WTC11 (cell line): Measurements from ENCODE around the gene TAOK3. TPM values are rescaled to one million over a fixed set of nuclear protein-coding genes. Genes with fewer than 3 reads are reported as not detected.

ENCODE experiments used
- ATF2 ChIP-seq: sonication (generic); formaldehyde crosslinking; IDR thresholded peaks from 2 replicates; pipeline ENCODE4 v1.8.1; 2022; ENCODE audit warnings: low read depth, missing genetic modification reagents, borderline replicate concordance
- CREM ChIP-seq: sonication (generic); formaldehyde crosslinking; IDR thresholded peaks from 2 replicates; pipeline ENCODE4 v1.8.1; 2022; ENCODE audit warnings: mild to moderate bottlenecking, missing genetic modification reagents, moderate library complexity
- EMX1 ChIP-seq: fragments of 250-450 bp; sonication (Bioruptor Pico); IDR thresholded peaks from 2 replicates; pipeline ENCODE4 v1.8.0; 2021; ENCODE audit warnings: mild to moderate bottlenecking
- HMGXB4 ChIP-seq: sonication (generic); formaldehyde crosslinking; IDR thresholded peaks from 2 replicates; pipeline ENCODE4 v1.8.1; 2023; ENCODE audit warnings: mild to moderate bottlenecking, moderate library complexity, missing genetic modification reagents
- NFE2L1 ChIP-seq: sonication (generic); formaldehyde crosslinking; IDR thresholded peaks from 2 replicates; pipeline ENCODE4 v1.8.1; 2023; ENCODE audit warnings: missing genetic modification reagents
- OVOL2 ChIP-seq: fragments of 250-450 bp; sonication (Bioruptor Pico); IDR thresholded peaks from 2 replicates; pipeline ENCODE4 v1.9.0; 2021; ENCODE audit warnings: mild to moderate bottlenecking, borderline replicate concordance
- PRDM15 ChIP-seq: sonication (generic); formaldehyde crosslinking; IDR thresholded peaks from 2 replicates; pipeline ENCODE4 v1.8.0; 2022; ENCODE audit warnings: missing genetic modification reagents
- RELA ChIP-seq: sonication (generic); formaldehyde crosslinking; IDR thresholded peaks from 2 replicates; pipeline ENCODE4 v1.8.1; 2022; ENCODE audit warnings: missing genetic modification reagents, mild to moderate bottlenecking, borderline replicate concordance
- RORB ChIP-seq: fragments of 250-450 bp; sonication (Bioruptor Pico); IDR thresholded peaks from 2 replicates; pipeline ENCODE4 v1.9.0; 2021; ENCODE audit warnings: mild to moderate bottlenecking
- ZBTB21 ChIP-seq: sonication (generic); formaldehyde crosslinking; IDR thresholded peaks from 2 replicates; pipeline ENCODE4 v1.8.1; 2023; ENCODE audit warnings: mild to moderate bottlenecking, missing genetic modification reagents, borderline replicate concordance
- ZNF138 ChIP-seq: sonication (generic); formaldehyde crosslinking; conservative IDR thresholded peaks from 2 replicates; pipeline ENCODE4 v1.8.1; 2022; ENCODE audit warnings: mild to moderate bottlenecking, moderate library complexity, missing genetic modification reagents
- ZNF219 ChIP-seq: sonication (generic); formaldehyde crosslinking; IDR thresholded peaks from 2 replicates; pipeline ENCODE4 v1.8.0; 2023; ENCODE audit warnings: missing genetic modification reagents, mild to moderate bottlenecking, borderline replicate concordance
- total RNA-seq: library from RNA; stranded (reverse); gene quantifications from 3 replicates; pipeline ENCODE4 v1.2.3, GENCODE V29; 2021
- TF ChIP-seq, protein P1 (sequence below): sonication (generic); formaldehyde crosslinking; IDR thresholded peaks from 2 replicates; pipeline ENCODE4 v1.8.0; 2023; ENCODE audit warnings: missing genetic modification reagents, mild to moderate bottlenecking, borderline replicate concordance
- TF ChIP-seq, protein P2 (sequence below): sonication (generic); formaldehyde crosslinking; conservative IDR thresholded peaks from 2 replicates; pipeline ENCODE4 v1.8.1; 2023; ENCODE audit warnings: mild to moderate bottlenecking, low read depth, missing genetic modification reagents, moderate library complexity
- TF ChIP-seq, protein P3 (sequence below): sonication (generic); formaldehyde crosslinking; IDR thresholded peaks from 2 replicates; pipeline ENCODE4 v1.8.1; 2022; ENCODE audit warnings: mild to moderate bottlenecking, missing genetic modification reagents, moderate library complexity, borderline replicate concordance
- TF ChIP-seq, protein P4 (sequence below): fragments of 250-450 bp; sonication (Bioruptor Pico); IDR thresholded peaks from 2 replicates; pipeline ENCODE4 v1.9.0; 2021; ENCODE audit warnings: mild to moderate bottlenecking, borderline replicate concordance

TAOK3 gene
- total RNA-seq, 1 experiment from 2014 or later = 13.0 TPM

GRCh38 chr12:118376089-118377020 lies 3.6 kb upstream of the TAOK3 start, which contains the start of gene SUDS3 (continued):
- TF ChIP-seq, protein P1, sequence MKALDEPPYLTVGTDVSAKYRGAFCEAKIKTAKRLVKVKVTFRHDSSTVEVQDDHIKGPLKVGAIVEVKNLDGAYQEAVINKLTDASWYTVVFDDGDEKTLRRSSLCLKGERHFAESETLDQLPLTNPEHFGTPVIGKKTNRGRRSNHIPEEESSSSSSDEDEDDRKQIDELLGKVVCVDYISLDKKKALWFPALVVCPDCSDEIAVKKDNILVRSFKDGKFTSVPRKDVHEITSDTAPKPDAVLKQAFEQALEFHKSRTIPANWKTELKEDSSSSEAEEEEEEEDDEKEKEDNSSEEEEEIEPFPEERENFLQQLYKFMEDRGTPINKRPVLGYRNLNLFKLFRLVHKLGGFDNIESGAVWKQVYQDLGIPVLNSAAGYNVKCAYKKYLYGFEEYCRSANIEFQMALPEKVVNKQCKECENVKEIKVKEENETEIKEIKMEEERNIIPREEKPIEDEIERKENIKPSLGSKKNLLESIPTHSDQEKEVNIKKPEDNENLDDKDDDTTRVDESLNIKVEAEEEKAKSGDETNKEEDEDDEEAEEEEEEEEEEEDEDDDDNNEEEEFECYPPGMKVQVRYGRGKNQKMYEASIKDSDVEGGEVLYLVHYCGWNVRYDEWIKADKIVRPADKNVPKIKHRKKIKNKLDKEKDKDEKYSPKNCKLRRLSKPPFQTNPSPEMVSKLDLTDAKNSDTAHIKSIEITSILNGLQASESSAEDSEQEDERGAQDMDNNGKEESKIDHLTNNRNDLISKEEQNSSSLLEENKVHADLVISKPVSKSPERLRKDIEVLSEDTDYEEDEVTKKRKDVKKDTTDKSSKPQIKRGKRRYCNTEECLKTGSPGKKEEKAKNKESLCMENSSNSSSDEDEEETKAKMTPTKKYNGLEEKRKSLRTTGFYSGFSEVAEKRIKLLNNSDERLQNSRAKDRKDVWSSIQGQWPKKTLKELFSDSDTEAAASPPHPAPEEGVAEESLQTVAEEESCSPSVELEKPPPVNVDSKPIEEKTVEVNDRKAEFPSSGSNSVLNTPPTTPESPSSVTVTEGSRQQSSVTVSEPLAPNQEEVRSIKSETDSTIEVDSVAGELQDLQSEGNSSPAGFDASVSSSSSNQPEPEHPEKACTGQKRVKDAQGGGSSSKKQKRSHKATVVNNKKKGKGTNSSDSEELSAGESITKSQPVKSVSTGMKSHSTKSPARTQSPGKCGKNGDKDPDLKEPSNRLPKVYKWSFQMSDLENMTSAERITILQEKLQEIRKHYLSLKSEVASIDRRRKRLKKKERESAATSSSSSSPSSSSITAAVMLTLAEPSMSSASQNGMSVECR (CRISPR knock-in tag) = no peak
- TF ChIP-seq, protein P2, sequence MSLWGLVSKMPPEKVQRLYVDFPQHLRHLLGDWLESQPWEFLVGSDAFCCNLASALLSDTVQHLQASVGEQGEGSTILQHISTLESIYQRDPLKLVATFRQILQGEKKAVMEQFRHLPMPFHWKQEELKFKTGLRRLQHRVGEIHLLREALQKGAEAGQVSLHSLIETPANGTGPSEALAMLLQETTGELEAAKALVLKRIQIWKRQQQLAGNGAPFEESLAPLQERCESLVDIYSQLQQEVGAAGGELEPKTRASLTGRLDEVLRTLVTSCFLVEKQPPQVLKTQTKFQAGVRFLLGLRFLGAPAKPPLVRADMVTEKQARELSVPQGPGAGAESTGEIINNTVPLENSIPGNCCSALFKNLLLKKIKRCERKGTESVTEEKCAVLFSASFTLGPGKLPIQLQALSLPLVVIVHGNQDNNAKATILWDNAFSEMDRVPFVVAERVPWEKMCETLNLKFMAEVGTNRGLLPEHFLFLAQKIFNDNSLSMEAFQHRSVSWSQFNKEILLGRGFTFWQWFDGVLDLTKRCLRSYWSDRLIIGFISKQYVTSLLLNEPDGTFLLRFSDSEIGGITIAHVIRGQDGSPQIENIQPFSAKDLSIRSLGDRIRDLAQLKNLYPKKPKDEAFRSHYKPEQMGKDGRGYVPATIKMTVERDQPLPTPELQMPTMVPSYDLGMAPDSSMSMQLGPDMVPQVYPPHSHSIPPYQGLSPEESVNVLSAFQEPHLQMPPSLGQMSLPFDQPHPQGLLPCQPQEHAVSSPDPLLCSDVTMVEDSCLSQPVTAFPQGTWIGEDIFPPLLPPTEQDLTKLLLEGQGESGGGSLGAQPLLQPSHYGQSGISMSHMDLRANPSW (CRISPR knock-in tag) = no peak
- peak; percentile 64; the same call in 1 of the 2 replicates for TF ChIP-seq CREM (CRISPR knock-in tag)
- no peak for TF ChIP-seq RELA (CRISPR knock-in tag)
- TF ChIP-seq ATF2 (CRISPR knock-in tag) = no peak
- no peak for TF ChIP-seq ZBTB21 (CRISPR knock-in tag)
- TF ChIP-seq ZNF219 (CRISPR knock-in tag) = no peak
- TF ChIP-seq, protein P3, sequence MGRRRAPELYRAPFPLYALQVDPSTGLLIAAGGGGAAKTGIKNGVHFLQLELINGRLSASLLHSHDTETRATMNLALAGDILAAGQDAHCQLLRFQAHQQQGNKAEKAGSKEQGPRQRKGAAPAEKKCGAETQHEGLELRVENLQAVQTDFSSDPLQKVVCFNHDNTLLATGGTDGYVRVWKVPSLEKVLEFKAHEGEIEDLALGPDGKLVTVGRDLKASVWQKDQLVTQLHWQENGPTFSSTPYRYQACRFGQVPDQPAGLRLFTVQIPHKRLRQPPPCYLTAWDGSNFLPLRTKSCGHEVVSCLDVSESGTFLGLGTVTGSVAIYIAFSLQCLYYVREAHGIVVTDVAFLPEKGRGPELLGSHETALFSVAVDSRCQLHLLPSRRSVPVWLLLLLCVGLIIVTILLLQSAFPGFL (CRISPR knock-in tag) = no peak
- no peak for TF ChIP-seq ZNF138 (CRISPR knock-in tag)
- TF ChIP-seq OVOL2 (CRISPR knock-in tag) = no peak
- TF ChIP-seq NFE2L1 = 0 out of 2 replicates have a peak, but pooled peaks have one; percentile 31
- no peak for TF ChIP-seq RORB (CRISPR knock-in tag)
- TF ChIP-seq, protein P4, sequence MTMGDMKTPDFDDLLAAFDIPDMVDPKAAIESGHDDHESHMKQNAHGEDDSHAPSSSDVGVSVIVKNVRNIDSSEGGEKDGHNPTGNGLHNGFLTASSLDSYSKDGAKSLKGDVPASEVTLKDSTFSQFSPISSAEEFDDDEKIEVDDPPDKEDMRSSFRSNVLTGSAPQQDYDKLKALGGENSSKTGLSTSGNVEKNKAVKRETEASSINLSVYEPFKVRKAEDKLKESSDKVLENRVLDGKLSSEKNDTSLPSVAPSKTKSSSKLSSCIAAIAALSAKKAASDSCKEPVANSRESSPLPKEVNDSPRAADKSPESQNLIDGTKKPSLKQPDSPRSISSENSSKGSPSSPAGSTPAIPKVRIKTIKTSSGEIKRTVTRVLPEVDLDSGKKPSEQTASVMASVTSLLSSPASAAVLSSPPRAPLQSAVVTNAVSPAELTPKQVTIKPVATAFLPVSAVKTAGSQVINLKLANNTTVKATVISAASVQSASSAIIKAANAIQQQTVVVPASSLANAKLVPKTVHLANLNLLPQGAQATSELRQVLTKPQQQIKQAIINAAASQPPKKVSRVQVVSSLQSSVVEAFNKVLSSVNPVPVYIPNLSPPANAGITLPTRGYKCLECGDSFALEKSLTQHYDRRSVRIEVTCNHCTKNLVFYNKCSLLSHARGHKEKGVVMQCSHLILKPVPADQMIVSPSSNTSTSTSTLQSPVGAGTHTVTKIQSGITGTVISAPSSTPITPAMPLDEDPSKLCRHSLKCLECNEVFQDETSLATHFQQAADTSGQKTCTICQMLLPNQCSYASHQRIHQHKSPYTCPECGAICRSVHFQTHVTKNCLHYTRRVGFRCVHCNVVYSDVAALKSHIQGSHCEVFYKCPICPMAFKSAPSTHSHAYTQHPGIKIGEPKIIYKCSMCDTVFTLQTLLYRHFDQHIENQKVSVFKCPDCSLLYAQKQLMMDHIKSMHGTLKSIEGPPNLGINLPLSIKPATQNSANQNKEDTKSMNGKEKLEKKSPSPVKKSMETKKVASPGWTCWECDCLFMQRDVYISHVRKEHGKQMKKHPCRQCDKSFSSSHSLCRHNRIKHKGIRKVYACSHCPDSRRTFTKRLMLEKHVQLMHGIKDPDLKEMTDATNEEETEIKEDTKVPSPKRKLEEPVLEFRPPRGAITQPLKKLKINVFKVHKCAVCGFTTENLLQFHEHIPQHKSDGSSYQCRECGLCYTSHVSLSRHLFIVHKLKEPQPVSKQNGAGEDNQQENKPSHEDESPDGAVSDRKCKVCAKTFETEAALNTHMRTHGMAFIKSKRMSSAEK (CRISPR knock-in tag) = no peak
- TF ChIP-seq HMGXB4 (CRISPR knock-in tag) = peak; percentile 97
- TF ChIP-seq EMX1 (CRISPR knock-in tag) = no peak
- TF ChIP-seq PRDM15 (CRISPR knock-in tag) = no peak
